ENCODE measurements around the gene CAMTA1.

The CAMTA1 gene

GRCh38 chr1:6985549-6986276 lies 200.5 kb downstream of the CAMTA1 start:
- DNase-seq: no peak

GRCh38 chr1:6986281-6986680 lies 201.0 kb downstream of the CAMTA1 start:
- no peak for DNase-seq

- no peak for DNase-seq
These were observed 202.7 kb downstream of the CAMTA1 start for GRCh38 chr1:6987940-6988339.

GRCh38 chr1:6988796-6989195 lies 203.5 kb downstream of the CAMTA1 start:
- DNase-seq: no peak

GRCh38 chr1:6989212-6990159 lies 204.2 kb downstream of the CAMTA1 start:
- no peak for DNase-seq

- DNase-seq: peak; percentile 76
These were observed 206.0 kb downstream of the CAMTA1 start for GRCh38 chr1:6991266-6991665.

GRCh38 chr1:6995789-6996188 lies 210.5 kb downstream of the CAMTA1 start:
- no peak for DNase-seq

GRCh38 chr1:6996371-6996770 lies 211.1 kb downstream of the CAMTA1 start:
- no peak for DNase-seq

- no peak for DNase-seq
These were observed 211.6 kb downstream of the CAMTA1 start for GRCh38 chr1:6996866-6997265.

- no peak for DNase-seq
These were observed 213.0 kb downstream of the CAMTA1 start for GRCh38 chr1:6998267-6998666.

GRCh38 chr1:6999826-7000225 lies 214.6 kb downstream of the CAMTA1 start:
- no peak for DNase-seq

- no peak for DNase-seq
These were observed 215.5 kb downstream of the CAMTA1 start for GRCh38 chr1:7000720-7001119.

- DNase-seq: no peak
These were observed 217.5 kb downstream of the CAMTA1 start for GRCh38 chr1:7002728-7003127.

GRCh38 chr1:7003676-7004075 lies 218.4 kb downstream of the CAMTA1 start:
- no peak for DNase-seq

GRCh38 chr1:7004181-7004580 lies 218.9 kb downstream of the CAMTA1 start:
- DNase-seq: no peak

GRCh38 chr1:7005762-7006161 lies 220.5 kb downstream of the CAMTA1 start:
- no peak for DNase-seq

GRCh38 chr1:7006996-7007871 lies 222.0 kb downstream of the CAMTA1 start:
- no peak for DNase-seq

GRCh38 chr1:7007902-7008301 lies 222.6 kb downstream of the CAMTA1 start:
- DNase-seq: no peak

GRCh38 chr1:7008331-7008730 lies 223.1 kb downstream of the CAMTA1 start:
- DNase-seq: no peak

- DNase-seq: no peak
These were observed 223.9 kb downstream of the CAMTA1 start for GRCh38 chr1:7008975-7009740.

- DNase-seq: no peak
These were observed 224.7 kb downstream of the CAMTA1 start for GRCh38 chr1:7009741-7010525.
